IMR-90 (cell line): ENCODE results near the gene CEBPE. TPM values are rescaled to one million over a fixed set of nuclear protein-coding genes. Genes with fewer than 3 reads are reported as not detected.

Source experiments
- ATAC-seq: fragments of 200-7000 bp; cut with Tn5 transposase; 2 replicates; pipeline ENCODE4 v1.9.1; 2020; ENCODE audit warnings: low read depth, mild to moderate bottlenecking, moderate library complexity
- BruUV-seq: library from RNA; stranded (reverse); fragments of 400-500 nt; replicated peaks from 2 replicates; lab custom pipeline; 2021; lab: Mats Ljungman, UMichigan
- CTCF ChIA-PET: fragments of 300-600 bp; formaldehyde crosslinking; extraction: SDS; loops from one replicate; lab custom pipeline; 2021; ENCODE audit warnings: antibody characterized with exemption; lab: Yijun Ruan, JAX
- POLR2A ChIA-PET: fragments of 300-600 bp; sonication (Branson Sonifier 250); formaldehyde crosslinking; loops from one replicate; lab custom pipeline; 2022; ENCODE audit warnings: antibody characterized with exemption; ENCODE audit not compliant: unreplicated experiment; lab: Charles Lee
- DNase-seq: peaks from one replicate; pipeline ENCODE4 v3.0.0; 2013
- H2AFZ ChIP-seq: replicated peaks from 2 replicates; pipeline ENCODE3; 2013; ENCODE audit warnings: low read length, mild to moderate bottlenecking; ENCODE audit not compliant: poor library complexity
- H2AK5ac ChIP-seq: 2 replicates; pipeline ENCODE4 v1.6.1; 2013; ENCODE audit warnings: low read depth, low read length, inconsistent platforms
- H2AK9ac ChIP-seq: replicated peaks from 2 replicates; pipeline ENCODE3; 2013; ENCODE audit warnings: mild to moderate bottlenecking, low read depth, low read length, moderate library complexity; ENCODE audit not compliant: poor library complexity
- H2BK120ac ChIP-seq: 2 replicates; pipeline ENCODE4 v1.6.1; 2013; ENCODE audit warnings: low read depth, low read length, inconsistent platforms
- H2BK15ac ChIP-seq: 3 replicates; pipeline ENCODE4 v1.6.1; 2013; ENCODE audit warnings: low read depth, low read length, inconsistent platforms
- H2BK20ac ChIP-seq: 2 replicates; pipeline ENCODE4 v1.6.1; 2013; ENCODE audit warnings: low read depth, mild to moderate bottlenecking, inconsistent platforms, low read length, moderate library complexity
- H2BK5ac ChIP-seq: 2 replicates; pipeline ENCODE4 v1.6.1; 2013; ENCODE audit warnings: mild to moderate bottlenecking, low read depth, low read length, inconsistent platforms; ENCODE audit not compliant: poor library complexity, severe bottlenecking
- H3K14ac ChIP-seq: replicated peaks from 2 replicates; pipeline ENCODE4 v1.6.1; 2013; ENCODE audit warnings: low read depth, low read length, inconsistent platforms
- H3K18ac ChIP-seq: 2 replicates; pipeline ENCODE4 v1.6.1; 2013; ENCODE audit warnings: low read depth, low read length, control low read depth
- H3K23ac ChIP-seq: 2 replicates; pipeline ENCODE4 v1.6.1; 2013; ENCODE audit warnings: low read depth, low read length, inconsistent platforms
- H3K27ac ChIP-seq: 2 replicates; pipeline ENCODE4 v1.5.1; 2013; ENCODE audit warnings: mild to moderate bottlenecking, control low read depth, low read length; ENCODE audit not compliant: insufficient read depth
- H3K27me3 ChIP-seq: 2 replicates; pipeline ENCODE4 v1.6.1; 2013; ENCODE audit warnings: low read length; ENCODE audit not compliant: control insufficient read depth, insufficient read depth
- H3K36me3 ChIP-seq: 2 replicates; pipeline ENCODE4 v1.6.1; 2013; ENCODE audit warnings: low read length, mixed read lengths; ENCODE audit not compliant: control insufficient read depth, insufficient read depth
- H3K4ac ChIP-seq: 2 replicates; pipeline ENCODE4 v1.6.1; 2013; ENCODE audit warnings: low read depth, low read length, inconsistent platforms
- H3K4me1 ChIP-seq: 2 replicates; pipeline ENCODE4 v1.6.1; 2013; ENCODE audit warnings: low read length, mixed read lengths; ENCODE audit not compliant: control insufficient read depth, insufficient read depth
- H3K4me2 ChIP-seq: 2 replicates; pipeline ENCODE4 v1.6.1; 2013; ENCODE audit warnings: low read depth, mild to moderate bottlenecking, control low read depth, low read length, moderate library complexity
- H3K4me3 ChIP-seq: 2 replicates; pipeline ENCODE4 v1.5.1; 2013; ENCODE audit warnings: low read depth, mild to moderate bottlenecking, control low read depth, low read length, moderate library complexity; ENCODE audit not compliant: insufficient read depth
- H3K56ac ChIP-seq: 2 replicates; pipeline ENCODE4 v1.6.1; 2013; ENCODE audit warnings: low read length, inconsistent platforms; ENCODE audit not compliant: insufficient read depth; ENCODE audit errors: extremely low read depth
- H3K79me1 ChIP-seq, 2 experiments: 2 replicates each; pipeline ENCODE4 v1.6.1; 2013; ENCODE audit warnings: low read length in 2 of 2, inconsistent platforms in 1 of 2, low read depth in 1 of 2
- H3K9ac ChIP-seq: 2 replicates; pipeline ENCODE4 v1.6.1; 2013; ENCODE audit warnings: low read depth, low read length, control low read depth
- H3K9me1 ChIP-seq: 2 replicates; pipeline ENCODE4 v1.6.1; 2013; ENCODE audit warnings: low read length, inconsistent platforms; ENCODE audit not compliant: insufficient read depth
- H3K9me3 ChIP-seq: 2 replicates; pipeline ENCODE4 v1.6.1; 2013; ENCODE audit warnings: low read length; ENCODE audit not compliant: control insufficient read depth, insufficient read depth
- H4K20me1 ChIP-seq: 2 replicates; pipeline ENCODE4 v1.6.1; 2013; ENCODE audit warnings: low read length, inconsistent platforms; ENCODE audit not compliant: insufficient read depth
- H4K5ac ChIP-seq: 2 replicates; pipeline ENCODE4 v1.6.1; 2013; ENCODE audit warnings: mild to moderate bottlenecking, low read depth, low read length, control low read depth
- H4K8ac ChIP-seq, 2 experiments: 2 replicates each; pipeline ENCODE4 v1.6.1; 2013; ENCODE audit warnings: low read depth in 2 of 2, low read length in 2 of 2, control low read depth in 1 of 2, inconsistent platforms in 1 of 2
- H4K91ac ChIP-seq: 2 replicates; pipeline ENCODE4 v1.6.1; 2013; ENCODE audit warnings: low read depth, low read length, inconsistent platforms; ENCODE audit not compliant: insufficient read depth
- FOS ChIP-seq: fragments of 150-350 bp; IDR thresholded peaks from 2 replicates; pipeline ENCODE4 v1.6.1; 2016; ENCODE audit warnings: low read depth, low read length
- MXI1 ChIP-seq: IDR thresholded peaks from 2 replicates; pipeline ENCODE4 v1.6.1; 2012; ENCODE audit warnings: low read depth, mild to moderate bottlenecking, low read length, moderate library complexity, borderline replicate concordance
- NFE2L2 ChIP-seq: fragments of 150-350 bp; IDR thresholded peaks from 2 replicates; pipeline ENCODE4 v1.6.1; 2016; ENCODE audit warnings: low read depth, mild to moderate bottlenecking, low read length
- RCOR1 ChIP-seq: IDR thresholded peaks from 2 replicates; pipeline ENCODE4 v1.6.1; 2012; ENCODE audit warnings: mild to moderate bottlenecking, low read length, improper control_type of control experiment; ENCODE audit not compliant: insufficient replicate concordance
- WGBS, 2 experiments: methylation state at CpG; one replicate each; pipeline versions ENCODE4 v1.1.5 to v1.1.7; 2013; ENCODE audit warnings: missing lambda C conversion rate in 2 of 2; ENCODE audit not compliant: insufficient read length in 1 of 2; ENCODE audit errors: extremely low coverage in 2 of 2; 5-methylcytosine and 5-hydroxymethylcytosine counted together
- dilution Hi-C: fragments of 300-500 bp; cut with HindIII; formaldehyde crosslinking; loops from one replicate; pipeline ENCODE4 v1.14.3; 2018; ENCODE audit warnings: low sequenced_read_pairs; ENCODE audit not compliant: unreplicated experiment
- in situ Hi-C: fragments of 300-500 bp; cut with MboI; formaldehyde crosslinking; loops from 3 replicates; pipeline ENCODE4 v1.14.3; 2019; ENCODE audit warnings: low sequenced_read_pairs, inconsistent platforms, mixed read lengths
- intact Hi-C: fragments of 100-400 bp; cut with micrococcal nuclease; formaldehyde crosslinking; loops from 2 replicates; pipeline ENCODE4 v1.10.0; 2022
- polyA plus RNA-seq, 3 experiments: library from polyadenylated mRNA; depleted of rRNA; stranded (reverse); fragments of >200 nt; gene quantifications; 2 replicates each; pipeline ENCODE4 v1.2.3, GENCODE V29; 2012; ENCODE audit warnings: low replicate concordance in 1 of 3
- total RNA-seq: library from RNA; depleted of rRNA; stranded (reverse); fragments of >200 nt; gene quantifications from 2 replicates; pipeline ENCODE4 v1.2.3, GENCODE V29; 2012

Gene CEBPE
- total and polyA plus RNA-seq, 2 of the 4 experiments (the other 2 are of a cell fraction) = 0.05 TPM; not detected in 1

DNA sequence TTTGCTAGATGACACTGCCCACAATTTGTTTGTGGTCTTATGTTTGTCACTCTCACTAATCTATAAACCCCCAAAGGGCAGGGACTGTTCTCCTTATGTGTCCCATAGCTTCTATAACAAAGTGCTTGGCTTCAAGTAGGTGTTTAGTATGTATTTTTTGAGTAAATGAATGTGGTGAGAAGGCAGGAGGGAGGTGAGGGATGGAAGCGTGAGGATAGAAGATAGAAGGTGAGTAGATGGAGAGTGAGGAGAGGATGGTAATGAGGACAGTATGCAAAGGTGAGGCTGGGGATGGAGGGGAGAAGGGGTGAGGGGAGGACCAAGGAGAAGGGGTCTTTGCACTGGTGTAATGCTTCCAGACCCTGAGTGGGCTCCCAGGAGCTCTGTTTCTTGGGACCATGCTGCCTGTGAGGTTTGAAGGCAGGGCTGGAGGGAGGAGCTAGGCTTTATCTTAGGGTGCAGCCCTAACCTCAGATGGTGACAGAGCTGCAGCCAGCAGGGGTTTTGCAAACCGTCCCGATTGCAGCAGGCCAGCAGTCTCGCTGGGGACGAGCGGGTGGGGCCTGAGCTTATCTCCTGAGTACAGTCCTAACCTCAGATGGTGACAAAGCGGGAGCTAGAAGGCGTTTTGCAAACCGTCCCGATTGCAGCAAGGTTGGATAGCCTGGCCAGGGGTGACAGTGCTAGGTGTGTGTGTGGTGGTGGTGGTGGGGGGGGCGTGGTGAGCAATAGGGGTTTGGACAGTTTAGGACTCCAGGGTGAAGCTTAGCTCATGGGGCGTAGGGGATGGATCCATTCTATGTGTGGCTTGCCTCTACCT, 6.5 kb downstream of the CEBPE start:
- Histone ChIP-seq H2BK20ac (peak overlapping the region; percentile 55), H3K23ac (no peak overlapping the region), H2AK9ac (peak overlapping the region; percentile 23), H3K14ac (peak overlapping the region; percentile 63; the same call in 1 of the 2 replicates), H4K8ac (peak overlapping the region; percentile 81 to 92; a peak in 3 of 4 replicates), H3K4me1 (peaks cover 29% of the 10 kb centered on the region), H2BK5ac (peak overlapping the region; percentile 23), H3K9me1 (peaks cover 35% of the 10 kb centered on the region), H2BK15ac (peak overlapping the region; percentile 97), H3K36me3 (no peaks in the 10 kb centered on the region), H4K5ac (peak overlapping the region; percentile 47), H4K91ac (peak overlapping the region; percentile 39; the same call in 1 of the 2 replicates), H3K4ac (peak overlapping the region; percentile 55; the same call in 1 of the 2 replicates), H3K79me1 (peaks cover 9 to 10% of the 10 kb centered on the region in 2 experiments; a peak in 2 of 4 replicates), H3K27me3 (no peaks in the 10 kb centered on the region), H2BK120ac (peak overlapping the region; percentile 60; the same call in 1 of the 2 replicates), H4K20me1 (no peaks in the 10 kb centered on the region), H3K9me3 (no peaks in the 10 kb centered on the region), H3K56ac (no peak overlapping the region), H3K4me2 (no peak overlapping the region), H3K27ac (peak overlapping the region; percentile 5; the same call in 1 of the 2 replicates), H3K4me3 (no peak overlapping the region), H2AFZ (peak overlapping the region; percentile 64), H2AK5ac (peak overlapping the region; percentile 56), H3K18ac (peak overlapping the region; percentile 43; the same call in 1 of the 2 replicates), H3K9ac (no peak overlapping the region)
- 58 to 100% methylated on average over 1 to 7 of the region's 12 CpGs for WGBS, 2 experiments
- ATAC-seq = no peak
- TF ChIP-seq RCOR1 = no peak
- no peak for TF ChIP-seq MXI1
- no peak for TF ChIP-seq FOS
- TF ChIP-seq NFE2L2 = no peak
- no peak for DNase-seq
- intact Hi-C loops (no loop called here), in situ Hi-C loops (loop anchor here (10.0 kb wide), 1 partner anchor 192 kb away; the partner anchor contains the start of genes BCL2L2 and PPP1R3E), dilution Hi-C loops (no loop called here)
- BruUV-seq = no TSS peak
- ChIA-PET CTCF (interaction anchor here (0.6 to 2.2 kb wide), 6 partner anchors 9 to 55 kb away, joined by 3 to 6 read pairs (median 4); partner anchors contain the start of genes ACIN1, C14orf119 and CDH24), POLR2A (no interaction called here)
